Prostate gland (tissue), 2 donors: Measurements from ENCODE around the gene MDGA2.

Experiments used
- CTCF ChIP-seq, 4 experiments: fragments of 200-600 bp in 2 of 4; fragments of 450-650 bp in 2 of 4; sonication (generic) in 2 of 4; IDR thresholded peaks; 1 replicate in 3 of 4; 2 replicates in 1 of 4; pipeline ENCODE4 v1.5.1; 2016 to 2019; ENCODE audit warnings: antibody characterized with exemption in 4 of 4, mild to moderate bottlenecking in 2 of 4, moderate library complexity in 2 of 4
- POLR2A ChIP-seq: fragments of 450-650 bp; IDR thresholded peaks from one replicate; pipeline ENCODE4 v1.6.1; 2016; ENCODE audit warnings: antibody characterized with exemption, mild to moderate bottlenecking
- POLR2AphosphoS5 ChIP-seq: sonication (generic); formaldehyde crosslinking; IDR thresholded peaks from one replicate; pipeline ENCODE4 v1.6.1; 2017; ENCODE audit warnings: antibody characterized with exemption

- TF ChIP-seq CTCF (IDR thresholded peaks at IDR 0.05) (no peak), POLR2A (no peak), POLR2AphosphoS5 (no peak)
These were observed 120.1 kb downstream of the MDGA2 start for GRCh38 chr14:47555333-47555732.
